Measurements from ENCODE around the gene PRKN. TPM values are rescaled to one million over a fixed set of nuclear protein-coding genes. Genes with fewer than 3 reads are reported as not detected.

Gene PRKN
- total RNA-seq, 2 donors from 2014 or later, result 10.7 to 21.2 TPM

DNA sequence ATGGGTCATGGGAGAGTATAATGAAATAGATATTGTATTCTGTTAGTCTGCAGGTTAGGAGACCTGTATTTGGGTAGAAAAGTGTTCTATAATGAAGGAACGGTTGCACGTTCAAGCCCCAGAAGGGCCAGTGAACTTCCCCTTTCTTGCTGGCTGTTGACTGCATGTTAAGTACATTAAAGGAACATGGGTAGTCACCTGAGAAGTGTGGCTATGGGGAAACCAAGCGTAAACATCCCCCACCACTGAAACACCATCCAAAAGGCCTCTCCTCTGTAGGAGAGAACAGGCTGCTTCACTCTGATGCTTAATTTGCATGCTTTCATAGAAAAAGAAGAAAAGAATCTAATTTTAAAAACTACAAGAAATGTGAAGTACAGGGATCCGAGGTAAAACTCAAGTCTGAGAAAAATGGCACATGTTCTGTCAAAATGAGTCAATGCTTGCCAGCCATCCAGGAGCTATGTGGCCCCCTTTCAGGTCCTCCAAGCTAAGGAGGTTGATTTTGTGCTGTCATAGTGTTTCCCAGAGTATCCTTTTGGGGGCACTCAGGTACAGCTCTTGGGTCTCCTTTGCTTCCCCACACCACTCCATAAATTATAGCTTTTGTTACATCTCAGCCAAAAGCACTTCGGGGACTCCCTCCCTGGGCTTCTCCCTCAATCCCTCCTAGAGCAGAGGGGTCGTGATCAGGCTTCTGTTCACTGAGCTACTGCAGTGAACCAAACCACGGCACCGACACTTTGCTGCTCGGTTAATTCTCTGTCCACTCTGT lies 1170.0 kb downstream of the PRKN start:
- no peaks in the 10 kb centered on the region for H3K9me3 ChIP-seq
- no peak for DNase-seq (ENCODE audit: low spot score)
- H3K4me3 ChIP-seq, result no peak overlapping the region
- no peaks in the 10 kb centered on the region for H3K36me3 ChIP-seq
- no peak overlapping the region for H3K27ac ChIP-seq
- WGBS, result 73% methylated on average over 9 of the region's 9 CpGs
- intact Hi-C loops (cut with DNase I), result no loop called here
- TF ChIP-seq POLR2A (IDR thresholded peaks at IDR 0.05) (no peak), POLR2AphosphoS5 (IDR thresholded peaks at IDR 0.05) (no peak), CTCF (IDR thresholded peaks at IDR 0.05) (no peak)
- H3K27me3 ChIP-seq (replicated peaks; ENCODE audit: insufficient read depth), result no peaks in the 10 kb centered on the region
- H3K4me1 ChIP-seq (replicated peaks), result no peaks in the 10 kb centered on the region

DNA sequence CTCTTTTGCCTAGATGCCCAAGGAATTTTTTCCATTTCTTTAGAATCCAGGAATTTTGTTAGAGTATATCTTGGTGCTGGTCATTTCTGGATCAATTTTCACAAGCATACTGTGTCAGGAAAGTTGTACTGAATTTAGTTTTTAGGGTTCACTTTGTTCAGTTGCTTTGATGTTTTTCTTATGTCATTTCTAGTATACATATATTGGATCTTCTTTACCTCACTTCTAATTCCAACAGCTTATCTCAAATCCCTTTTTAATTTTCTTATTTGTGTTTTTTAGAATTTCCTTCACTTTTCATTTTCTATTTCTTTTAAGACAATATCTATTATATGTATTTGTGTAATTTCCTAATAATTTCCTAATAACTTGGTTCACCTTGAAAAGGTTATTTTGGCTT lies 1172.7 kb downstream of the PRKN start:
- Histone ChIP-seq H3K36me3 (no peaks in the 10 kb centered on the region), H3K27me3 (replicated peaks; ENCODE audit: insufficient read depth) (no peaks in the 10 kb centered on the region), H3K4me3 (no peak overlapping the region), H3K4me1 (replicated peaks) (no peaks in the 10 kb centered on the region), H3K27ac (no peak overlapping the region), H3K9me3 (no peaks in the 10 kb centered on the region)
- TF ChIP-seq POLR2AphosphoS5 (IDR thresholded peaks at IDR 0.05) (no peak), CTCF (IDR thresholded peaks at IDR 0.05) (no peak), POLR2A (IDR thresholded peaks at IDR 0.05) (no peak)
- no peak for DNase-seq (ENCODE audit: low spot score)
- intact Hi-C loops (cut with DNase I), result no loop called here

DNA sequence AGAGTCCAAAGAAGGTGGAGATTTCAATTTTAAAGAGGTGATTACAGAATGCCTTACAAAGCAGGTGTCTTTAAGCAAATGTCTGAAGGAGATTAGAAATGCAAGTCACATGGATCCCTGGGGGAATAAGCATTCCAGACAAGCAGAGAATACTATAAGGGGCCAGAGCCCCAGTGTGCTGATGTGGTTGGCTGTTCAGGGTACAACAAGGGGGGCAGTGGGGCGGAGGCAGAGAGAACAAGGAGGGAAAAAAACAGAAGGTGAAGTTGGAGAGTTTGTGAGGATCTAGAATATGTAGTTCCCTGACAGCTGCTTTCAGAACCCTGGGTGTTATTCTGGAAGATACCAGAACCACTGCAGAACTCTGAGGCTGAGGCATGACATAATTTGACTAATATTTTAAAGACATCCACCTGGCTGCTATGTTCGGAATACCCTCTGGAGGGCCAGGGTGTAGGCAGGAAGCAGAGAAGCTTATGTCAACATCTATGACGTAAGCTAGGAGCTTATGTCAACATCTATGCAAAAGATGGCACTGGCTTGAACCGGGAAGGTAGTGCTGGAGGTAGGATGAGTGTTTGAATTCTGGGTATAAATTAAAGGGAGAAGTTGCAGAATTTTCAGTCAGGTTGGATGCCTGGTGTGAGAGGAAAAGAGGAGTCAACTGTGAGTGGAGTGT lies 1177.5 kb downstream of the PRKN start:
- H3K27ac ChIP-seq, result no peak overlapping the region

GRCh38 chr6:161548713-161549296 lies 1178.8 kb downstream of the PRKN start:
- Histone ChIP-seq H3K27me3 (replicated peaks; ENCODE audit: insufficient read depth) (no peaks in the 10 kb centered on the region), H3K4me3 (no peak overlapping the region), H3K9me3 (no peaks in the 10 kb centered on the region), H3K36me3 (no peaks in the 10 kb centered on the region), H3K27ac (no peak overlapping the region), H3K4me1 (replicated peaks) (no peaks in the 10 kb centered on the region)
- no peak for DNase-seq (ENCODE audit: low spot score)
- intact Hi-C loops (cut with DNase I), result no loop called here
- 45% methylated on average over 9 of the region's 9 CpGs for WGBS
- TF ChIP-seq POLR2A (IDR thresholded peaks at IDR 0.05) (no peak), CTCF (IDR thresholded peaks at IDR 0.05) (no peak), POLR2AphosphoS5 (IDR thresholded peaks at IDR 0.05) (no peak)

More for the DNA sequence above, 1177.5 kb downstream of the PRKN start:
- Histone ChIP-seq H3K9me3 (no peaks in the 10 kb centered on the region), H3K36me3 (no peaks in the 10 kb centered on the region), H3K27me3 (replicated peaks; ENCODE audit: insufficient read depth) (no peaks in the 10 kb centered on the region), H3K4me3 (no peak overlapping the region), H3K4me1 (replicated peaks) (no peaks in the 10 kb centered on the region)
- TF ChIP-seq CTCF (IDR thresholded peaks at IDR 0.05) (no peak), POLR2AphosphoS5 (IDR thresholded peaks at IDR 0.05) (no peak), POLR2A (IDR thresholded peaks at IDR 0.05) (no peak)
- intact Hi-C loops (cut with DNase I), result no loop called here
- WGBS, result 46% methylated on average over 4 of the region's 4 CpGs
- DNase-seq (ENCODE audit: low spot score), result no peak
